HG02970 (cell line): ENCODE measurements around the gene FRMD4B.
"Not testable (repeated sequence)": the region's sequence is repeated elsewhere in the genome, so short reads cannot be mapped to it uniquely, and the experiment has no call there.

Experiments used
- ATAC-seq: cut with Tn5 transposase; IDR thresholded peaks from one replicate; pipeline ENCODE4 v1.9.1; 2021; ENCODE audit warnings: mild to moderate bottlenecking, moderate library complexity, moderate number of reproducible peaks; ENCODE audit not compliant: unreplicated experiment, low FRiP score

Gene FRMD4B

GRCh38 chr3:69252141-69252540, 133.7 kb downstream of the FRMD4B start:
- ATAC-seq, result no peak

GRCh38 chr3:69251078-69251805, 134.6 kb downstream of the FRMD4B start:
- ATAC-seq, result no peak

GRCh38 chr3:69250014-69250413, 135.9 kb downstream of the FRMD4B start:
- no peak for ATAC-seq

GRCh38 chr3:69249001-69249400, 136.9 kb downstream of the FRMD4B start:
- ATAC-seq, result no peak

- ATAC-seq, result no peak
These were observed 137.5 kb downstream of the FRMD4B start for GRCh38 chr3:69248436-69248835.

GRCh38 chr3:69246612-69247011, 139.3 kb downstream of the FRMD4B start:
- ATAC-seq, result no peak

GRCh38 chr3:69244039-69244438, 141.8 kb downstream of the FRMD4B start:
- no peak for ATAC-seq

- no peak for ATAC-seq
These were observed 144.1 kb downstream of the FRMD4B start for GRCh38 chr3:69241769-69242168.

- no peak for ATAC-seq
These were observed 145.0 kb downstream of the FRMD4B start for GRCh38 chr3:69240651-69241568.

- no peak for ATAC-seq
These were observed 146.8 kb downstream of the FRMD4B start for GRCh38 chr3:69239063-69239462.

- ATAC-seq, result no peak
These were observed 148.8 kb downstream of the FRMD4B start for GRCh38 chr3:69236812-69237707.

- no peak for ATAC-seq
These were observed 150.0 kb downstream of the FRMD4B start for GRCh38 chr3:69235882-69236281.

GRCh38 chr3:69235227-69235626, 150.7 kb downstream of the FRMD4B start:
- ATAC-seq, result not testable (repeated sequence)

GRCh38 chr3:69232482-69232881, 153.4 kb downstream of the FRMD4B start:
- no peak for ATAC-seq

GRCh38 chr3:69231929-69232440, 153.9 kb downstream of the FRMD4B start:
- no peak for ATAC-seq

- ATAC-seq, result no peak
These were observed 159.8 kb downstream of the FRMD4B start for GRCh38 chr3:69226071-69226470.

- ATAC-seq, result no peak
These were observed 166.7 kb downstream of the FRMD4B start for GRCh38 chr3:69219101-69219708.

- no peak for ATAC-seq
These were observed 167.8 kb downstream of the FRMD4B start for GRCh38 chr3:69218079-69218478.

- ATAC-seq, result no peak
These were observed 168.9 kb downstream of the FRMD4B start for GRCh38 chr3:69216981-69217380.

- ATAC-seq, result no peak
These were observed 171.6 kb downstream of the FRMD4B start for GRCh38 chr3:69214241-69214640.
